Adrenal gland (tissue), 12 donors: Measurements from ENCODE around the gene PDK1. TPM values are rescaled to one million over a fixed set of nuclear protein-coding genes. Genes with fewer than 3 reads are reported as not detected.

Experiments used
- DNase-seq, 7 donors: peaks; one replicate each; pipeline ENCODE4 v3.0.0-alpha.2; 2019 to 2020
- H3K27ac ChIP-seq, 5 donors: fragments of 200-600 bp; sonication (generic) in 4 of 5; 1 replicate in 3 of 5; 2 replicates in 2 of 5; pipeline versions ENCODE4 v1.5.1 to v1.8.0; 2016 to 2020; ENCODE audit warnings: mild to moderate bottlenecking in 1 of 5
- H3K27me3 ChIP-seq: fragments of 200-600 bp; 2 replicates; pipeline ENCODE4 v1.8.0; 2021
- H3K36me3 ChIP-seq, 2 donors: fragments of 200-600 bp; replicated peaks in 1 of 2; 1 replicate in 1 of 2; 2 replicates in 1 of 2; pipeline versions ENCODE4 v1.5.1 to v1.8.0; 2018 to 2022
- H3K4me1 ChIP-seq, 2 donors: fragments of 200-600 bp; replicated peaks in 1 of 2; 1 replicate in 1 of 2; 2 replicates in 1 of 2; pipeline versions ENCODE4 v1.5.1 to v1.8.0; 2018 to 2021
- H3K4me3 ChIP-seq, 4 donors: fragments of 200-600 bp; sonication (generic) in 3 of 4; one replicate each; pipeline ENCODE4 v1.5.1; 2016 to 2018
- H3K9me3 ChIP-seq, 3 donors: fragments of 200-600 bp; sonication (generic) in 1 of 3; replicated peaks in 1 of 3; 1 replicate in 2 of 3; 2 replicates in 1 of 3; pipeline versions ENCODE4 v1.5.1 to v1.8.0; 2016 to 2021
- POLR2A ChIP-seq, 2 donors: fragments of 450-650 bp; IDR thresholded peaks; one replicate each; pipeline ENCODE4 v1.6.1; 2017; ENCODE audit warnings: antibody characterized with exemption in 2 of 2, mild to moderate bottlenecking in 2 of 2, moderate library complexity in 1 of 2
- WGBS, 4 donors: extraction: QIAGEN DNeasy Blood & Tissue Kit in 2 of 4; methylation state at CpG; one replicate each; pipeline versions ENCODE4 v1.1.5 to v1.1.7; 2013 to 2017; 5-methylcytosine and 5-hydroxymethylcytosine counted together
- intact Hi-C, 2 donors: fragments of 100-400 bp; cut with DNase I; formaldehyde crosslinking; loops; one replicate each; pipeline versions ENCODE4 v1.14.1 to v1.15.0; 2022 to 2023
- polyA plus RNA-seq, 3 donors: library from polyadenylated mRNA; stranded (reverse); fragments of 200-250 nt in 2 of 3; fragments of 350-450 nt in 1 of 3; fragmentation: Illumina TruSeq in 1 of 3; extraction: RNeasy Lipid Tissue Mini Kit (QIAGEN cat#74804) in 1 of 3; gene quantifications; one replicate each; pipeline ENCODE4 v1.2.3, GENCODE V29; 2013 to 2014
- total RNA-seq, 9 donors: library from RNA; depleted of rRNA in 4 of 9; stranded (reverse); fragments of >200 nt in 4 of 9; fragments of 120-200 nt in 1 of 9; fragmentation: NEBNext Ultra II Directional in 1 of 9; extraction: Animal tissue kit (Norgen Biotek cat#: 25700) in 1 of 9; gene quantifications; one replicate each; pipeline versions ENCODE4 v1.1.0 to v1.2.4, GENCODE V29; 2013 to 2023
- TF ChIP-seq, protein P1 (sequence below), 6 experiments: fragments of 450-650 bp in 4 of 6; fragments of 200-600 bp in 2 of 6; sonication (generic) in 1 of 6; IDR thresholded peaks; 1 replicate in 5 of 6; 2 replicates in 1 of 6; pipeline versions ENCODE4 v1.5.1 to v1.8.0; 2016 to 2021; ENCODE audit warnings: antibody characterized with exemption in 6 of 6, mild to moderate bottlenecking in 2 of 6, moderate library complexity in 1 of 6
- donor health status: healthy with polysubstance abuse.
- donor health status: Bipolar disorder and iron deficiency.
- donor health status: DM: yes; HTN: yes; CAD: no.
- donor health status: DM: no; HTN: no; CAD: no.
- donor health status: DM: no; HTN: no; CAD: no.
- donor health status: DM: yes; HTN: yes; CAD: no.

The PDK1 gene
- total and polyA plus RNA-seq, 12 donors, result 3.6 to 112 (median 20.3) TPM

DNA sequence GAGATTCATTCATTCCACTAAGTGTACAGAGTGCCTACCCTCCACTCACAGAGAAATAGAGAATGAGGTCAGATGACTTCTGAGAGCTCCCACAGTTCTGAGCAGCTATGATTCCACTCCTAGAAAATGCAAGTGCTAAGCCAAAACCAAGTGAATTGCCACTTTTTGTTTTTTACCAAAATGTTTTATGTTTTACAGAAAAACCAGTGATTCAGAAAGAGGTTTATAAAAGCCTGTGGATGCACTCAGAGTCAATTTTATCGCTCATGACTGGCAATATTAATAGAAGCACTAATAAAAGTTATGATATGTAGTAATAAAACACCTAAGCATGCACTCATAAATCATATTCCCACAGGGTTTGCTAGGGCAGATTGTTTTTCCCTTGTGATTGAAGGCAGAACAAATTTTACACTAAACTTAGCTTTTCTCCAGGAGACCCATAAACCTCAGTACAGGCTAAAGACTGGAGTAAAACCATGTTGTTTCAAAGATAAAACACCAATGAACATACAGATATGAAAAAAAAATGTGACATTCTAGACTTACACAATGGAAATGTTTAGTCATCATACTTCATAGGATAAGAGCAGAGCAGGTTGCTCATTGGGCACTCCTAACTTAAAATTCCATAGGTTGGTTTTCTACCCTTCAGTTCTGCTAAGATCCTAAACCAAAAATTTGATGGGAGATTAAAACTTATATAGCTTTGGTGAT, 67.5 kb downstream of the PDK1 start:
- TF ChIP-seq, protein P1, sequence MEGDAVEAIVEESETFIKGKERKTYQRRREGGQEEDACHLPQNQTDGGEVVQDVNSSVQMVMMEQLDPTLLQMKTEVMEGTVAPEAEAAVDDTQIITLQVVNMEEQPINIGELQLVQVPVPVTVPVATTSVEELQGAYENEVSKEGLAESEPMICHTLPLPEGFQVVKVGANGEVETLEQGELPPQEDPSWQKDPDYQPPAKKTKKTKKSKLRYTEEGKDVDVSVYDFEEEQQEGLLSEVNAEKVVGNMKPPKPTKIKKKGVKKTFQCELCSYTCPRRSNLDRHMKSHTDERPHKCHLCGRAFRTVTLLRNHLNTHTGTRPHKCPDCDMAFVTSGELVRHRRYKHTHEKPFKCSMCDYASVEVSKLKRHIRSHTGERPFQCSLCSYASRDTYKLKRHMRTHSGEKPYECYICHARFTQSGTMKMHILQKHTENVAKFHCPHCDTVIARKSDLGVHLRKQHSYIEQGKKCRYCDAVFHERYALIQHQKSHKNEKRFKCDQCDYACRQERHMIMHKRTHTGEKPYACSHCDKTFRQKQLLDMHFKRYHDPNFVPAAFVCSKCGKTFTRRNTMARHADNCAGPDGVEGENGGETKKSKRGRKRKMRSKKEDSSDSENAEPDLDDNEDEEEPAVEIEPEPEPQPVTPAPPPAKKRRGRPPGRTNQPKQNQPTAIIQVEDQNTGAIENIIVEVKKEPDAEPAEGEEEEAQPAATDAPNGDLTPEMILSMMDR (IDR thresholded peaks at IDR 0.05), result no peak
- TF ChIP-seq POLR2A (IDR thresholded peaks at IDR 0.05), result no peak
- 84 to 93% (median 89%) methylated on average over 1 of the region's 1 CpG for WGBS, 4 donors
- Histone ChIP-seq H3K4me3 (no peak overlapping the region), H3K27me3 (no peaks in the 10 kb centered on the region), H3K4me1 (no peaks in the 10 kb centered on the region), H3K36me3 (no peaks in the 10 kb centered on the region), H3K9me3 (no peaks in the 10 kb centered on the region), H3K27ac (no peak overlapping the region)
- intact Hi-C loops, result no loop called here
- DNase-seq, result no peak

DNA sequence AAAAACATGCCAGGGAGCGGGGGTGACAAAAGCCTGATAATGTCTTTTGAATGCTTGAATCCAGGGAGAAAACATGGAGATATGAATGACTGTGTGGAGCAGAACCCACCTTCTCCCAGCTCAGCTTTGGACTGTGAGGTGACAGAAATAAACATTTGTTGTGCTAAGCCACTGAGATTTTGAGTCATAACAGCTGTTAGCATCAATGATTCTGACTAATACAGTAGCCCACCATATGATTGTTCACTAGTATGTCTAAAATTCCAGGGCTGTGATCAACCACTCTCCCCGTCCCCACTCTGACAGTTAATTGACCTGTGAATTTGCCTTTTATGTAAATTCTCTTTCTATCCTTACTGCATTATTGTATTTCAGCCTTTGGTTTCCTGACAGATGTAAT, 69.1 kb downstream of the PDK1 start:
- Histone ChIP-seq H3K36me3 (no peaks in the 10 kb centered on the region), H3K9me3 (no peaks in the 10 kb centered on the region), H3K27me3 (no peaks in the 10 kb centered on the region), H3K27ac (no peak overlapping the region), H3K4me3 (no peak overlapping the region), H3K4me1 (no peaks in the 10 kb centered on the region)
- WGBS, 4 donors, result 95 to 100% (median 96%) methylated on average over 2 of the region's 2 CpGs
- no peak for TF ChIP-seq POLR2A (IDR thresholded peaks at IDR 0.05)
- TF ChIP-seq, protein P1 (IDR thresholded peaks at IDR 0.05), result no peak
- intact Hi-C loops, result no loop called here
- no peak for DNase-seq

DNA sequence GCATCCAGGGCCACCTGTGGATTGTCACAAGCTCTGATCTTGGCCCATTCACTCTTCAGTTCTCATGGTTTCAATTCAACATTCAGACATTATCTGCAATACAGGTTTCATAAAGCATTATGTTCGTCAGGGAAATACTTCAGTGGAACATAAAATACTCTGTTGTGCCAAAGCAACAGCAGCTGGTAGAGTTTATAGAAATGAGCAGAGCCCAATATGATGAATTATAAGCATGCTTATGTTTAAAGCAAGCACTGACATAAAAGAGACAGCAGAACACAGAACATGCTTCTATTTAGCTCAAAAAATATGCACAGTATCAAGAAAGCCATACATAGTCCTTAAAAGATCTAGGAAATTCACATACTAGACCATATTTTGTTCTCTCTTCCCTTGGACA, 71.3 kb downstream of the PDK1 start:
- no peak overlapping the region for H3K27ac ChIP-seq
- TF ChIP-seq, protein P1 (IDR thresholded peaks at IDR 0.05), result no peak
- no peak for TF ChIP-seq POLR2A (IDR thresholded peaks at IDR 0.05)
- no peaks in the 10 kb centered on the region for H3K4me1 ChIP-seq
- no peaks in the 10 kb centered on the region for H3K9me3 ChIP-seq
- H3K4me3 ChIP-seq, result no peak overlapping the region
- intact Hi-C loops, result no loop called here
- DNase-seq, result no peak
- no peaks in the 10 kb centered on the region for H3K36me3 ChIP-seq
- H3K27me3 ChIP-seq, result no peaks in the 10 kb centered on the region
- 90 to 95% (median 92%) methylated on average over 1 of the region's 1 CpG for WGBS, 4 donors

DNA sequence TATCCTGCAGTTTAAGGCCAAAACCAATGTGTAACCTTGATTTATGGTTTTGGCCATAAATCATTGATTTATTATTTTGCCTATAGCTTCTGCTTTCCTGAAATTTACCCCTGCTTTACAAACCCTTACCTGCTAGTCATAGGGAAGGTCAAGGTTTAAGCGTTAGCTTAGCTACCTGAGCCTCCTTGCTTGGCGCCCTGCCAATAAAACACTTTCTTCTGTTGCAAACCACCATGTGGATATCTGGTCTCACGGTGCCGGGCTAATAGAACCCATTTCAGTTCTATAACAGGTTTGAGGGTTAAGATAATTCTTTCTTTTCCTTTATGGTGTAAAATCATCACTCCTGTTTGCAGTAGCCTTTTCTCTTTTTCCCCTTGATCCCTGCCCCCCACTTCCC, 72.2 kb downstream of the PDK1 start:
- TF ChIP-seq POLR2A (IDR thresholded peaks at IDR 0.05), result no peak
- TF ChIP-seq, protein P1 (IDR thresholded peaks at IDR 0.05), result no peak
- no peaks in the 10 kb centered on the region for H3K27me3 ChIP-seq
- WGBS, 4 donors, result 84 to 95% (median 90%) methylated on average over 4 of the region's 4 CpGs
- H3K4me1 ChIP-seq, result no peaks in the 10 kb centered on the region
- DNase-seq, result no peak
- H3K4me3 ChIP-seq, result no peak overlapping the region
- intact Hi-C loops, result no loop called here
- no peaks in the 10 kb centered on the region for H3K9me3 ChIP-seq
- H3K27ac ChIP-seq, result no peak overlapping the region
- no peaks in the 10 kb centered on the region for H3K36me3 ChIP-seq
